Motor neuron (in vitro differentiated cells): ENCODE measurements around the gene ARSJ. TPM values are rescaled to one million over a fixed set of nuclear protein-coding genes. Genes with fewer than 3 reads are reported as not detected.
A peak's percentile ranks its signal among the peaks of the same experiment; 100 is the strongest.
"Not testable (repeated sequence)": the region's sequence is repeated elsewhere in the genome, so short reads cannot be mapped to it uniquely, and the experiment has no call there.

Experiments
- ATAC-seq, 8 experiments: fragments of 200-7000 bp; cut with Tn5 transposase; replicated peaks in 6 of 8; 2 replicates each; pipeline ENCODE4 v1.8.0; 2021; ENCODE audit warnings: mild to moderate bottlenecking in 8 of 8, moderate library complexity in 8 of 8
- H3K27ac ChIP-seq, 2 donors: fragments of 250-450 bp; sonication (Bioruptor Pico); 2 replicates each; pipeline ENCODE4 v1.9.0; 2021; ENCODE audit warnings: antibody characterized with exemption in 2 of 2, mild to moderate bottlenecking in 2 of 2, moderate library complexity in 1 of 2
- H3K4me1 ChIP-seq, 2 donors: fragments of 250-450 bp; sonication (Bioruptor Pico); replicated peaks in 1 of 2; 2 replicates each; pipeline ENCODE4 v1.6.1; 2021; ENCODE audit warnings: antibody characterized with exemption in 2 of 2, mild to moderate bottlenecking in 2 of 2, moderate library complexity in 1 of 2
- H3K4me3 ChIP-seq, 5 donors: fragments of 250-450 bp; sonication (Bioruptor Pico); 2 replicates each; pipeline ENCODE4 v1.9.0; 2021; ENCODE audit warnings: antibody characterized with exemption in 5 of 5, mild to moderate bottlenecking in 5 of 5, moderate library complexity in 4 of 5
- WGBS, 10 experiments: fragments of 450-650 bp; shearing (Covaris generic); methylation state at CpG; one replicate each; pipeline ENCODE4 v1.0.0; 2022; 5-methylcytosine and 5-hydroxymethylcytosine counted together
- in situ Hi-C, 9 experiments: fragments of 400-800 bp; cut with MboI; loops; one replicate each; pipeline ENCODE4 v1.15.0; 2021; ENCODE audit warnings: low sequenced_read_pairs in 9 of 9, low pct_unique_long_range_greater_than_20kb in 2 of 9; ENCODE audit not compliant: unreplicated experiment in 9 of 9
- total RNA-seq, 8 experiments: library from RNA; unstranded; fragments of 300-600 nt; gene quantifications; 2 replicates each; pipeline versions ENCODE4 v1.2.3 to v1.2.4, GENCODE V29; 2022

Gene ARSJ
- total RNA-seq: 10 to 100 TPM in 1 of 8 experiments, 1 to 10 TPM in 3, under 1 TPM in 4; 0.13 to 23.3 (median 2.0) TPM

DNA sequence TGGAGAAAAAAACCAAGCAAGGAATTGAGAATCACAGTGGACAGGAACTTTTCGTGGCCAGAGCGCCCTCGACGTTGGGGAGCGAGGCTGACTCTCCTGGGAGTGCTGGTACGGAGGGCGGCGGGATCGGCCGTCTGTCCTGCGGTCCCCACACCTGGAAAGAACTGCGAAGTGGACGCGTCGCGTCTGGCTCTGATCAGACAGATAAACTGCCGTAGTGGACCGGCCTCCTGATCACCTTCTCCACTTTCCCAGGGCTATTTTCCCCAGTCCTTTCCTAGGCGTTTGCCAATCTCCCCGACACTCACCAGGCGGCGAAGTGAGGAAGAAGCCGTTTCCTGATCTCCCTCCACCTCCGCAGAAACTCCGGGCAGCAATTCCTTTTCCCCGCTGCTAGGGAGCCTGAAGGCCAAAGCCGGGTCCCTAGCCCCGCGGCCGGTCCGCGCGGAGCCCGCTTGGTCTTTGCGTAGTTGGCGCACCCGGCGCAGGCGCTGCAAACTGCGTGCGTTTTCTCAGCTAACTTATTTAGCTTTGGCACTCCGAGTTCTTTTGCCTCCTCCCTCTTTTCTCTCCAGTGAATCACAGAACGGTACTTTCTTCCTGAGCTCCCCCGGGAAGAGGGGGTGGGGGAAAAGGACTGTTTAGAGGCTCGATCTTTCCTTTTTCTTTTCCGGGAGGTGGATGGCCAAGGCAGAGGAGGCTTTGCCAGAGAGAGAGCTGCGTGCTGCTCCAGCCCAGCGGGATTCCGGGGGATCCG lies at the start of gene ARSJ:
ARSJ (minus strand) TSS at position 500 of the 757 bp plus-strand sequence. CDS start 813 bp downstream, outside the sequence.
- Histone ChIP-seq H3K27ac (no peak within 1 kb of the TSS), H3K4me3 (peak within 1 kb of the TSS; percentile 37 to 48 (median 41)), H3K4me1 (no peaks in the 10 kb centered on the region)
- WGBS, 10 experiments: 0 to 3% (median 0%) methylated on average over 1 to 26 of the region's 50 CpGs; no CpG with 5 or more reads in 2 of the 10 experiments
- ATAC-seq: peak; percentile 66 to 90 (median 86)
- in situ Hi-C loops: no loop called here

DNA sequence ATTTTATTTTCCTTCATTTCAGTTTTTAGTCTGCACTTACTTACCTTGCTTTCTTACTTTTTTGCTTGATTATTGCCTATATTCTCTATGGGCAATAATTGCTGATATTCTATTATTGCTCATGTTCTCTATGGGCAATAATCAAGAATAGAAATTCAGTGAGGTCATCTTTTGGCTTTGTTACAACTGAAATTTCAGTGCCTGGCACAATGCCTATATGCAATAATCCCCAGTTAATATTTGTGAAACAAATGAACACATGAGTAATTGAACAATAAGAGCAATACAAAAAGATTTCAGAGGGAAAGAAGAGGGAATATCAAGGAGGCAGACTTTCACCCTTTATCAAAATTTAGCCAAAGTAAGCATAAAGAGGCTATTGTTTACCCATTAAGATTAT lies 48.6 kb upstream of the ARSJ start:
- Histone ChIP-seq H3K27ac (no peak overlapping the region), H3K4me1 (no peaks in the 10 kb centered on the region), H3K4me3 (no peak overlapping the region)
- ATAC-seq: no peak
- in situ Hi-C loops: no loop called here

DNA sequence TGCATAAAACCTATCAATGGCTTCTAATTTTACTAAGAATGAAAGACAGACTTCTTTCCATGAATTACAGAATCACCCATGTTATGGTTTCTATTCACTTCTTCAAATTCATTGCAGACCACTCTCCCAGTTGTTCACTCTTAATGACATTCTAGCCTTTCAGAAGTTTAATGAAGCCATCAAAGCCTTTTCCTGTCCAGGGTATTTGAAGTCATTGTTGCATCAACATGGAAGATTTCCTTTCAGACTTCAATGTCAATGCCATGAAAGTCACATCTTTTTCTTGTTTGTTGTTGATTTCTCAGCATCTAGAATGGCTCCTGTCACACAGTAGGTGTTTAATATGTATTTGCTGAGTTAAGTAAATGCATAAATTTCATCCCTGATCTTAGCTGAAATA lies 48.1 kb upstream of the ARSJ start:
- in situ Hi-C loops: no loop called here
- Histone ChIP-seq H3K4me1 (no peaks in the 10 kb centered on the region), H3K27ac (no peak overlapping the region), H3K4me3 (no peak overlapping the region)
- no peak for ATAC-seq

DNA sequence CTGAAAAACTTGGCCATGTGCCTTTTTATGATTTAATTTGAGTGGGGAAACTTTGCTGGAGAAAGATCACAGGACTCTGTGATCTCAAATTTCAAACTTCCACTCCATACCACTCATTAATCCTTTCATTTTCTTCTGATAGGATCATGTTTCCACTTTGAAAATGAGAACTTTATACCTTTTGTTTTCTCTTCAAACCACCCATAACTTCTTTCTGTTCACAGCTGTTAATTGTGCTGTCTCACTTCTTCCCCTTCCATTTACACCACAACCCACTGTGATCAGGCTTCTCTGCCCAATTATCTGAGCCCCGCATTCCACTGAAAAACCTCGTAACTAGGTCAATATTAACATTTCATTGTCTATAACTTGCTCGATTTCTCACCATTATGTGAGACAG lies 47.0 kb upstream of the ARSJ start:
- Histone ChIP-seq H3K4me3 (no peak overlapping the region), H3K27ac (no peak overlapping the region), H3K4me1 (no peaks in the 10 kb centered on the region)
- WGBS, 10 experiments: 73 to 100% (median 85%) methylated on average over 2 to 3 of the region's 3 CpGs; no CpG with 5 or more reads in 1 of the 10 experiments
- ATAC-seq: no peak
- in situ Hi-C loops: no loop called here

DNA sequence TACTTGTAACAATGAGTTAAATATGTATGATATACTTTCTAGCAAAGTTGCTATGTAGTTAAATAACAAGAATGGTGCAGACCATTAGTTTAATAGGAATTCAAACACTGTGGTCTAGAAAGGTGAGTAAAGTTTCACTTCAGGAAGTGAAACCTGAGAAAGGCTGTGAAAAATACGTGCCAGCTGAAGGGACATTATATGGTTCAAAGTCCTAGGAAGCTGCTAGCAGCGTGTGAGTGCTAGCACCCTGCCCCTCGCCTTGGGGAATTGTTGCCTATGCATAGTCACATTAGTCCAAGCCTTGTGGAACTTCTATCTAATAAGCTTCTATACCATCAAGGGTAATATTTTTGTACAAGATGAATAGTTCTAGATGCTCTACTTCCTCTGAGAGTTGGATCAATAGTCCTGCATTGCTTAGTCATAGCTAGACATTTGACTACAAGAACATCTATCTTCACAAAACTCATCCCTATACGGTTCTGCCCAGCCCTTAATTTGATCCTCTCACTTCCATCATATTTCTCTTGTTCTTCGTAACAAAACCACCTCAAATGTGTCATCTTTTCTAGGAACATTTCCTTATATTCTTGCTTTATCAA lies 45.8 kb upstream of the ARSJ start:
- in situ Hi-C loops: no loop called here
- Histone ChIP-seq H3K4me1 (no peaks in the 10 kb centered on the region), H3K4me3 (no peak overlapping the region), H3K27ac (no peak overlapping the region)
- peak in 1 of 8 experiments; percentile 22 for ATAC-seq
- 37 to 100% (median 73%) methylated on average over 1 to 5 of the region's 5 CpGs for WGBS, 10 experiments

DNA sequence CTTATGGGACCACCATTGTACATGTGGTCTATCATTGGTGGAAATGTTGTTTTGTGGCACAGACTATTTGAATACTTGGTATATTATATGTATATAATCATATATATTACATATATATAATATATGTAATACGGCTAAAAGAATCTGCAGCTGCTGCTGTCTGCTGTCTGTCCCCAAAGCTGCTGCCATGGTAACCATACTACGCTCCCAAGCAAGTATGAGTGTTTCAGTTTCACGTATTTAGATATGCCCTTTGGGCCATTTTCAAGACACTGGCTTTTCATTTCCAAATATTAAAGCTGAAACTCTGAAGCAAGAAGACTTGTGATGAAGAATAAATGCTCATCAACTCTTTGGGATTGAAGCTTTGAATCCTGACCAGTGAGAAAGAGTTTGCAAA lies 42.0 kb upstream of the ARSJ start:
- no peaks in the 10 kb centered on the region for H3K4me1 ChIP-seq
- H3K4me3 ChIP-seq: no peak overlapping the region
- no peak overlapping the region for H3K27ac ChIP-seq
- WGBS, 10 experiments: 86 to 100% (median 90%) methylated on average over 2 to 3 of the region's 3 CpGs; no CpG with 5 or more reads in 5 of the 10 experiments
- no peak for ATAC-seq
- in situ Hi-C loops: no loop called here

DNA sequence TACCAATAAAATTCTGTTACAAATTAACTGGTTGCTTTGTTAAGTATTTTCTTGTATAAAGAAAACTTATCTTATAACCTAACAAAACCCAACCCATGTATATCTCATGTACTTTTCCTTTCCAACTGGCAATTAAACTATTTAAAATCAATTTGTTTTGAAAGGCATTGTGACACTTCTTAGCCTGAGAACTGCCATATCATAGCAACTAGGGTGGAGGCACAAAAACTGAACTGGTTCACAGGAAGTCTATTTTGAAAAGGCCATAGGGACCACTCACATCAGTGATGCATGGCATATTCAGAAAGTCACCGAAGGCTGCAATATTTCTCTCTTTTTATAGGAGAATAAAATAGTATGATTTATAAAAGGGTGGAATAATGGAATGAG lies 40.5 kb upstream of the ARSJ start:
- no peaks in the 10 kb centered on the region for H3K4me1 ChIP-seq
- no peak overlapping the region for H3K4me3 ChIP-seq
- in situ Hi-C loops: no loop called here
- no peak overlapping the region for H3K27ac ChIP-seq
- ATAC-seq: peak in 1 of 8 experiments; percentile 24
- 57 to 100% (median 84%) methylated on average over 1 of the region's 1 CpG; no CpG with 5 or more reads in 2 of the 10 experiments for WGBS, 10 experiments

DNA sequence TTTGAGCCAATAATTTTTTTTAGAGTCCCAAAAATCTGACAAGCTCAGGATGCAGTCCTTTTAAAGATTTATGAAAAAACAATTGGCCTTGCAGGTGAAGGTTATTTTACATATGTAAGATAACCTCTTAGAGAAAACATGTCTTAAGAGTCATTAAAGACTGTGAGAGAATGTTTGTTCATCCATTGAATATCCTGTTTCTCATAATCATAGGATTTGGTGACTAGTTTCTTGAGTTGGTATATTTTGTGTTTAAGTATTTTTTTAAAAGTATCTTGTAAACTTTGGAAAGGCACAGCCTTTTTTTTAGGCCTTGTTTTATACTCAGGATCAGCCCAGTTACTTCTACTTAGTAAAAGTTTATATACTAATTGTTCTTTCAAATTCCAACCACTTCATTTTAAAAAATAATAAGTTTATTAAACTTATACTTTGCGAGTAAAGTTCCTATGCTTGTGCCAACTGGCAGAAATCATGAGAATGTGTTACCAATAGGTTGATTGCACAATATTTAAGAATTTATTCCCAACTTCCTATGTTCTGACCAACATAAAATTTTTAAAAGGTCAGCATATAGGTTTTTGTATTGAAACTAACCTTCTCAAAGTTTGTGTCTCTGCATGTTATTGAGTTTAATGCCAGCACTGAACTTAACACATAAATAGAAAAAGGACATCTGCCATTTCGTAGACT lies 40.0 kb upstream of the ARSJ start:
- 0 to 100% (median 50%) methylated on average over 1 to 2 of the region's 2 CpGs; no CpG with 5 or more reads in 1 of the 10 experiments for WGBS, 10 experiments
- no peak for ATAC-seq
- Histone ChIP-seq H3K4me3 (no peak overlapping the region), H3K27ac (no peak overlapping the region), H3K4me1 (no peaks in the 10 kb centered on the region)
- in situ Hi-C loops: no loop called here

DNA sequence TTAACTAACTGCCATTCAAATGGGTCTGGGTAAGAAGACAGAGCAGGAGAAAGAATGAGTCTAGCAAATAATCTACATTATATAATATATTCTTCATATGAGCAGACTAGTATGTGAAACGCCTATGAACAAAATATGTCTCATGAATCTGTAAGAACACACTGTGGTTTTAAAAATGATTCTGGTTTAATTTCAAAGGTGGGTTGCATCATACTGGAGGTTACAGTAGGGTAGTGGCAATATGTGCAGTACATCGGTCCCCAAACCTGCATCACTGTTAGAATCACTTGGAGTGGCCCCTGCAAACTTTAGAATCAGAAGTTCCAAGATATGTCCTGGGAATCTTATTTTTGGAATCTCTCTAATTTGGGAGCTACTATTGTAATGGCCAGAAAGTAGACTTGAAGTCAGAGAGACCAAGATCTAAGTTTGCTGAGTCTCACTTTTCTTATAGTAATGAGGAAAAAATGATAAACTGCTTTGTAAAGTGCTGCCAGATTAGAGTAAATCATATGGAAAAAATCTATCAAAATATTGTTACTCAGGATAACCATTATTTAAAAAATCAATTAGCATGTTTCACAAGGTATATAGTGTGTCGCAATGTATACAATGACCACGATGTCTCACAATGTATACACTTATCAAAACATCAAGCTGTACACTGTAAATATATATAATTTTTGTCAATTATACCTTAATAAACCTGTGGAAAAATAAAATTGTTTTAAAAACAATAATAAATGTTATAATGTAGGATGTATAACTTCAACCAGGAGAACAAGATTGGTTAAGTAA lies 37.9 kb upstream of the ARSJ start:
- no peaks in the 10 kb centered on the region for H3K4me1 ChIP-seq
- H3K27ac ChIP-seq: no peak overlapping the region
- no peak for ATAC-seq
- no peak overlapping the region for H3K4me3 ChIP-seq
- 80 to 100% (median 95%) methylated on average over 1 to 4 of the region's 4 CpGs; no CpG with 5 or more reads in 1 of the 10 experiments for WGBS, 10 experiments
- in situ Hi-C loops: no loop called here

DNA sequence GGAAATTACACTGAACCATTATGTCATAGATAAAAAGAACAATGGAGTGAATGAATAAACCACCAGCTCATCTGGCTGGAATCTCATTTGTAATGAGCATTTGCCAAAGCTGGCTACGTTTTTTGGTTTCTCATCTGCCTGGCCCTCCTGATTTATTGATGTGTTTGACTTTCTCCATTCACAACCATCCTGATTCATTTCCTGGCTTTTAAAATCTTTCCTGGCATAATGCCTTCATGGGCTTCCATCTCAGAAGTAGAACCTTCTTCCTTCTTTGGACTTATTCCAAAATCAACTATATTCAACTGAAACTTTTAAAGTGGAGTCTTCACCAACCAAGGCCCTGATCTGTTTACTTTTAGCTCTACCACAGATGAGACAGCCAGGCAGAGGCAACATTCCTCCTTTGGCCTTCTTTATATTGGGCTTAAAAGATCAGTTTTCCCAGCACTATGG lies 36.0 kb upstream of the ARSJ start:
- peak in 4 of 8 experiments; percentile 25 to 91 (median 80) for ATAC-seq
- in situ Hi-C loops: no loop called here
- 0 to 73% (median 29%) methylated on average over 1 of the region's 1 CpG; no CpG with 5 or more reads in 3 of the 10 experiments for WGBS, 10 experiments
- Histone ChIP-seq H3K27ac (no peak overlapping the region), H3K4me1 (no peaks in the 10 kb centered on the region), H3K4me3 (no peak overlapping the region)

DNA sequence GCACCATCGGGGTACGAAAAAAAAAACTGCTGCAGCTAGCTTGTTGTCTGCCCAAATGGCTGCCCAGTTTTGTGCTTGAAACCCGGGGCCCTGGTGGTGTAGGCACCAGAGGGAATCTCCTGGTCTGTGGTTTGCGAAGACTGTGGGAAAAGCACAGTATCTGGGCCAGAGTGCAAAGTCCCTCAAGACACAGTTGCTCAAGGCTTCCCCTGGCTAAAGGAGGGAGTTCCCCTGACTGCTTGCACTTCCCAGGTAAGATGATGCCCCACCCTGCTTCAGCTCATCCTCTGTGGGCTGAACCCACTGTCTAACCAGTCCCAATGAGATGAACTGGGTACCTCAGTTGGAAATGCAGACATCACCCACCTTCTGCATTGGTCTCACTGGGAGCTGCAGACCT lies 33.8 kb upstream of the ARSJ start:
- not testable (repeated sequence) for H3K4me1 ChIP-seq, ATAC-seq
- 80 to 100% (median 93%) methylated on average over 2 to 3 of the region's 4 CpGs; no CpG with 5 or more reads in 7 of the 10 experiments for WGBS, 10 experiments

DNA sequence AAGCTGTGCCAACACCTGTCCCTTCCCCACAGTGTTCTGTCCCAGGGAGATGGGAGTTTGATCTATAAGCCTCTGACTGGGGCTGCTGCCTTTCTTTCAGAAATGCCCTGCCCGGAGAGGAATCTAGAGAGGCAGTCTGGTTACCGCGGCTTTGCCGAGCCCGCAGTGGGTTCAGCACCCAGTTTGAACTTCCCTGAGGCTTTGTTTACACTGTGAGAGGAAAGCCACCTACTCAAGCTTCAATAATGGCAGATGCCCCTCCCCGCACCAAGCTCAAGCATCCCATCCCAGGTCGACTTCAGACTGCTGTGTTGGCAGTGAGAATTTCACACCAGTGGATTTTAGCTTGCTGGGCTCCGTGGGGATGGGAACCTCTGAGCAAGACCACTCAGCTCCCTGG lies 33.3 kb upstream of the ARSJ start:
- in situ Hi-C loops: no loop called here
- WGBS, 10 experiments: 67 to 100% (median 89%) methylated on average over 1 to 6 of the region's 8 CpGs; no CpG with 5 or more reads in 6 of the 10 experiments

More for the DNA sequence above, 33.8 kb upstream of the ARSJ start:
- H3K27ac ChIP-seq, H3K4me3 ChIP-seq, in situ Hi-C loops: not testable (repeated sequence)

More for the DNA sequence above, 33.3 kb upstream of the ARSJ start:
- no peak overlapping the region for H3K4me3 ChIP-seq
- H3K4me1 ChIP-seq: no peaks in the 10 kb centered on the region
- no peak for ATAC-seq
- no peak overlapping the region for H3K27ac ChIP-seq
